NCI-H748 (cell line): ENCODE results near the gene PEAK3.
A peak's percentile ranks its signal among the peaks of the same experiment; 100 is the strongest.

Source experiments
- DNase-seq: peaks from one replicate; lab custom pipeline; 2025; ENCODE audit not compliant: unreplicated experiment; lab: John Stamatoyannopoulos, UW

Gene PEAK3, protein sequence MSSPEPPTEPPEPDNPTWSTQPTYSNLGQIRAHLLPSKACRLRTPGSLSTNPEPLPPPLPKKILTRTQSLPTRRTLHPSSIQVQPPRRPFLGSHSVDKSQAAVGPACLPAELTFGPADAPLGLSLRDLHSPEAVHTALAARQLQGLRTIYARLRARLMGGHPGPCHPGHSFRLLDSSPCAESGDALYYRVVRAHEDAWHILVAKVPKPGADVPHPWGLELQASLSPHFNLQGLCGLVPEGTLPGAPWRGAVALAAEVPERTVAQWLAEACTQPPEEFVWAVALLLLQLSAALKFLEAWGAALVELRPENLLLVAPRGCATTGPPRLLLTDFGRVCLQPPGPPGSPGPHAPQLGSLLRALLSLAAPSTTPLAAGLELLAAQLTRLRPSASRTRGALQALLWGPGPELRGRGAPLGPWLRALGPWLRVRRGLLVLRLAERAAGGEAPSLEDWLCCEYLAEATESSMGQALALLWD

DNA sequence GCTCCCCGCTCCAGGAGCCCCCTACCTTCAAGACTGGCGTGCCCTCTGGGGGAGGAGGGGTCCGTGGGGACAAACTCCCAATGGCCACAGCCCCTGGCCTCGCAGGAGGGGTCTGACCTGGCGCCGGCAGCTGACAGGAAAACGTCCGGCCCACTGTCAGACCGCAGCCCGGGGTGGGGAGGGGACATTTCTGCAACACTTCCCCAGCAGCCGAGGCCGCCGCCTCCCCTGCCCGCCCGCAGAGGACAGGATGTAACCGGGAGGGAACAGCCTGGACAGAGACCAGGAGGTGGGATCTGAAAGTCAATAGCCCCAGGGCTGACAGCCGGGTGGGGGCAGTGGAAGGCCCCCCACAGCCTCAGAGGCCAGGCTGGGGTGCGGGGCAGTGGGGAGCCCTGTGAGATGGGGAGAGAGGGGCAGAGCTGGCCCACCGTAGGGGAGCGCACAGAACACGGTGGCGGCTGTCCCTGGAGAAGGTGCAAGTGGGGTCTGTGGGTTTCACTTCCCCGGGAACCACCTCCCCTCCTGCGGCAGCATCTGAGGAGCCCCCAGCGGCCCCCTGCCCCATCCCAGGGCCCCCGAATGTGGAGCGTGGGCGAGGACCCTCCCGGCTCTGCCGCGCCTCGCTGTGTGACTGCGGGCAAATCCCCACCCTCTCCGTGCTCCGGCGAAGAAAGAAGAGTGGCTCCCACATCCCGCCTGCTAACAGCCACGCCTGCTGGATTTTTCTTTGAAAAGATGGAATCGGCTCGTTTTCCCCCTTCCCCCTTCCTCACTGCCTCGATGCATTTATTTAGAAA, at the start of gene PEAK3:
PEAK3 (minus strand) TSS at position 114 of the 800 bp plus-strand sequence. CDS start 1,244 bp downstream, outside the sequence.
- DNase-seq, result no peak

DNA sequence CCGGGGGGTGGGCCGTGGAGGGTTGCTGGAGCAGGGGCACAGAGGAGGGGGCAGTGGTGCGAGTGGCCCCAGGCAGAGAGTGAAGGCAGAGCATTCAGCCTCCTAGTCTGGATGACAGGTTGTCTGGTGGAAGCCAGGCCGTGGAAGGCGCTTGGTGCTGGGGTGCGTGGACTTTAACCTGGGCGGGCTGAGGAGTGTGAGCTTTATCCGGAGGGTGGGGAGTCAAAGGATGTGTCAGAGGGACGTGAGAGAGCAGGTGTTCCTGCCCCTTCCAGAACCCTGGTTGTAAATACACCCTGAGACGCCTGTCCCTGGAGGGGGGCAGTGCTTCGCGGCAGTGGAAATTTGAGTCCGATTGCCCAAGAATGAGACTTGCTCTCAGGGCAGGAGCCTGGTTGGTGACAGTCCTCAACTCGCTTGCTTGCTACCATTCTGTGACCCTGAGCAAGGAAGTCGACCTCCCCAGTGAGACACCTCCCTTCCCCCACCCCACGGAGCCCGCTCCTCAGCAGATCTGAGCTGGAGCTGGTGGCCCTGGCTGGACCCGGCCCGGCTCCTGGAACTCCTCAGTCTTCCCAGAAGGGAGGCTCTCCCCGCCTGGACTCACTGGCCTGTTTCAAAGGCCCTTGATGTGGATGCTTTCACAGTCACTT, 48.8 kb upstream of the PEAK3 start:
- DNase-seq, result peak; percentile 38

DNA sequence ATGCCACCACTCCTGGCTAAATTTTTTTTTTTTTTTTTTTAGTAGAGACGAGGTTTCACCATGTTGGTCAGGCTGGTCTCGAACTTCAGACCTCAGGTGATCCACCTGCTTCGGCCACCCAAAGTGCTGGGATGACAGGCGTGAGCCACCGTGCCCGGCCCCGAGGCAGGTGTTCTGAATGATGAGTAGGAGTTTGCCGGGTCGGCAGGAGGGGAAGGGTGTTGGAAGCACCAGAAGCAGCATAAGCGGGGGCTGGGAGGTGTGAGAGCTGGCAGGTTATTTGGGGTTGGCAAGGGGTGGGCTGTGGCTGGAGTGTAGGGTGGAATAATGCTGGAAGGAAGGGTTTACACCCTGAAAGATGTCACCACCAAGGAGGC, 48.3 kb upstream of the PEAK3 start:
- DNase-seq, result no peak

DNA sequence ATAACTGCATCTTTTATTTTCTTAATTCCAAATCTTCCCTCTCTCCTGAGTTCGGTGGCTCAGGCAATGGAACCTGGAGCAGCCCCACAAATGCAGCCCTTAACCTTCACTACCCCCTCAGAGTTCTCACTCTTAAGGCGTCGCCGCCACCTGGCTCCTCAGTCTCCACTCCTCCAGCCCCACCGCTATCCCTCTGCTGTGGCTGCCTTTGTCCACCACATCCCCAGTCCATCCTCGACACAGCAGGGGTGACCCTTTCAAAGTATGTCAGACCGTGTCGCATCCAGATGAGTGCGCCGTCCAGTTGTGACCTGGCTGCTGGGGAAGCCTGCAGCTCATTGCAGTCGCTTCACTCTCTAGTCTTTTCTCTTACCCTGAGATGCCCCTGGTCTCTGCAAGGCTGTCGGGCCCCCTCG, 47.5 kb upstream of the PEAK3 start:
- DNase-seq, result peak; percentile 50

DNA sequence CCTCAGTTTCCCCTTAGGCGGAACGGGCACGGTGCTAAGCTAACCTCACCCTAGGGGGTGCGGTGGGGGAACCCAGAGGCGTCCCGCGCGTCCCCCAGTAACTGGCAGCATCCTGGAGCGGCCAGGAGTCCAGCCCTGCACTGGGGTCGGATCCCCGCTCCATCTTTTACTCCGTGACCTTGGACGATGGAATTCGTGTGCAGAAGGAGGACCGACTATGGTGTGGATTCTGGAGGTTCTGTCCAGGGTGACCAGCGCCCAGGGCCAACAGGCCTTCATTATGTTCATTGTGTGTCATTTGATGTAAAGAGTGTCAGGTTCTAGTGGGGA, 47.1 kb upstream of the PEAK3 start:
- DNase-seq, result no peak

DNA sequence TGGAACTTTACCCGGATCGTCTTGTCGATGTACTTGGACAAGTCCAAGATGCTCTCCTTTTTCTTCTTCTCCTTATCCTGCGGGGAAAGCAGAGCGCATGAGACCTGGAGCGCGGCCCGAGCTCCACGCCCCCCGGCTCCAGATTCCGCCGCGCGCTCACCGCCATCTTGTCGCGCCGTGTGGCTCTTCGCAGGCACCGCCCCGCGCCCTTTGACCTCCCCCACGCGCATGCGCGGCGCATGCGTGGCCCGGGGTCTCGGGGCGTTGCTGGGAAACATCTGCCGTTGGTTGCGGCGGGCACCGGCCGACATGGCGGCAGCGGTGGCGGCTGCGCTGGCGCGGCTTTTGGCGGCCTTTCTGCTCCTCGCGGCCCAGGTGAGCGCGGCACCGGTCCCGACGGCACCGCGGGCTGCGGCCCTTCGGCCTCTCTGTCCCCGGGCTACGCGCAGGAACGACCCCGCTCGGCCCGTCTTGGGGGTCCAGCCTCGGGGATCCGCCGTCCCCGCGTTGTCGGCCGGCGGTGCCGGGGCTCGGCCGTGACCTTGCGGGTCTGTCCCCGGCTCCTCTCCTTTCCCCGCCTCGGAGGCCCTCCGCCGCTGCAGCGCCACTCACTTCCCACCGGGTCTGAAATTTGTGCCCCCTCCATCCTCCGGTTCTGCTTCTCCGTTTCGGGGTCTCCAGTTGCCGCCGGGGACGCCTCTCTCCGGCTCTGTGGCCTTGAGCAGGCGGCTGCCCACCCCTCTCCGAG, 46.6 kb upstream of the PEAK3 start, which contains the start of the genes LSM7 and SPPL2B:
LSM7 (minus strand) TSS at position 186 of the 748 bp plus-strand sequence; CDS start at position 166, 20 bp downstream.
SPPL2B (plus strand) TSS at position 284 of the 748 bp plus-strand sequence; CDS start at position 310, 26 bp downstream.
- peak; percentile 86 for DNase-seq

DNA sequence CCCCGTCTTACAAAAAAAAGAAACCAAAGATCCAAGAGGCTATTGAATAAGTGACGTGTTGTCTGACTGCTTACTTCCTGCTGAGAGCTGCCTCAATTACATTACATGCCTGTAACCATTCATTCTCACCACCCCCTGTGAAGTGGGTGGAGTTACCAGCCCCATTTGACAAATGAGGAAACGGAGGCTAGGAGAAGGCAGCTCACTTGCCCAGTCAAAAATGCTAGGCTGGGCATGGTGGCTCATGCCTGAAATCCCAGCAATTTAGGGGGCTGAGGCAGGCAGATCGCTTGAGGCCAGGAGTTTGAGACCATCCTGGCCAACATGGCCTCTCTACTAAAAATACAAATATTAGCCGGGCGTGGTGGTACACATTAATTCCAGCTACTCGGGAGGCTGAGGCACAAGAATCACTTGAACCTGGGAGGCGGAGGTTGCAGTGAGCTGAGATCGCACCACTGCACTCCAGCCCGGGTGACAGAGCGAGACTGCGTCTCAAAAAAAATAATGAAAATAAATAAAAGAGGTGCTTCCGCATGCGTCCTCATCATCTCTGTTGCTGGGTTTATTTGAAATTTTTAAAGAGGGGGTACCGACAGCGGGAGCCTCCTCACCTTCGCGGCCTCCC, 45.9 kb upstream of the PEAK3 start:
- peak; percentile 61 for DNase-seq

DNA sequence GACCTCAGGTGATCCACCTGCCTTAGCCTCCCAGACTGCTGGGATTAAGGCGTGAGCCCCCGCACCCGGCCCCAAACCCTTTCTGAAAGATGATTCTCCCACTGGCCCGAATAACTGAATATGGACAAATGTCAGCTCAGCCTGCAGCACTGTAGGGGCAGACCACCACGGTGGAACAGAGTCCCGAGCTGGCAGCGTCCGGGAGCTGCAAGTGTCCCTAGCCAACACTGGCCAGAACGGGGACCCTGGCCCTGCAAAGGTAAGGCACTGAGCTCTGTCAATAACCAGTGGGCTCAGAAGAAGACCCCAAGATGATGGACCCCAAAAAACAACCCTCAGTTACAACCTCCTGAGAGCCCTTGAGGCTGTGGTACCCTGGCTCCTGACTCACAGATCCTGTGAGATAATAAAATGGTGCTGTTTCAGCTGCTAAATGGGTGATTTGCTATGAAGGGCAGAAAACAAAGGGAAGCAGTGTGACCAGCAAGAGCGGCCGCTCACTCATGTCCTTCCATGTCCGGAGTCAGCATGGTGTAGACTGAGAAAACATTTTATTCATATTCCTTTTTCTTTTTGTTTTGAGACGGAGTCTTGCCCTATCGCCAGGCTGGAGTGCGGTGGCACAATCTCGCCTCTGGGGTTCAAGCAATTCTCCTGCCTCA, 44.9 kb upstream of the PEAK3 start:
- DNase-seq, result no peak

DNA sequence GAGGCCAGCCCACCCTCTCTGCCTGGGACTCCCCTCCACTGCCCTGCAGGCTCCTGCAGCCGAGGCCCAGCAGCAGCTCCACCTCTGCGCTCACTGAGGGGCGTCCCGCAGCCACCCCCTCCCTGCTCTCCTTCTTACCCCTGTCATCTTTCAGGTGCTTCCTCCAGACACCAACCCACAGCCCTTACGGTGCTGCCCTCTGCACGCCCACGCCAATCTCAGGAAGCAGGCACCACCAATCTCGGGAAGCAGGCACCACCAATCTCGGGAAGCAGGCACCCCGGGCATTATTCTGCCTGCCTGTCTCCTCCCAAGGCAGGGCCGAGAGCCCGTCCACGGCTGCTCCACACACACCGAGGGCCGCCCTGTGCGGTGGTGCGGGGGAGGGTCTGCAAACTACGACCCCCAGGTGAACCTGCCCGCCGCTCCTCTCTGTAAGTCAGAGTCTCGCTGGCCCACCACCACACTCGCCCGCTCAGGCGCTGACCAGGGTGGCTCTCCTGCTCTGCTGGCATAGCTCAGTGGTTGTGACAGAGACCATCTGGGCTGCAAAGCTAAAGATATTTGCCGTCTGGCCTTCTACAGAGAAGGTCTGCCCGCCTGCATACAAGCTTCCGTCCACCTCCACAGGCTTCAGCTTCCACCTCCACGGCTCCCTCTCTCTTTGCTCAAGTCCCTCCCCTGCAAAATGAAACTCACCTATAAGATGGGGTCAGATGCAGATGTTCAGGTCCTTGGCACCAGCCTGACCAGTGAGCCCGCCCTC, 43.5 kb upstream of the PEAK3 start:
- no peak for DNase-seq

DNA sequence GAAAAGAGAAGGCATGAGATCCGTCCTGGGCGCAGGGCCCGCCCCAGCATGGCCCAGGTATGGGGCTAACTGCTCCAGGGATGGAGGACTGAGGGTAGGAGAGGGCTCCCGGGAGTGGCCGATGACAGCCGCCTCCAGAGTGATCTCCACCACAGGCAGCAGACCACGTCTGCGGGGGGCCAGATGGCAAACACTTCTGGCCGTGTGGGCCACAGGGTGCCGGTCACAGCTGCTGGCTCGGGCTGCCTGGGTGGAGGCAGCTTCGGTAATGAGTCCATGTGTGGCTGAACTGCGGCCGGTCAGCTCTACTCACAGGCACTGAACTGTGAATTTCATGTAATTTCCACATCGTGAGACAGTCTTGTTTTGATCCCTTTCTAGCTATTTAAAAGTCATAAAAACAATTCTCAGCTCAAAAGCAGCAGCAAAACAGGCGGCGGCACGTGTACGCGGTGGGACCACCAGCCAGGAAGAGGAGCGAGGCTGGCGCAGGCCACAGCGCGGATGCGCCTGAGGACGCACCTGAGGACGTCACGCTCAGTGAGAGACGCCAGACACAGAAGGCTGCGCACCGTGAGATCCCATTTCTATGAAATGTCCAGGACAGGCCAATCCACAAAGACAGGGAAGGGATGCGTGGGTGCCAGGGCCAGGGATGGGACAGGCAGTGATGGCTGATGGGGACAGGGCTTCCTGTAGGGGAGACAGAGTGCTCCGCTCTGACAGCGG, 42.4 kb upstream of the PEAK3 start:
- no peak for DNase-seq

DNA sequence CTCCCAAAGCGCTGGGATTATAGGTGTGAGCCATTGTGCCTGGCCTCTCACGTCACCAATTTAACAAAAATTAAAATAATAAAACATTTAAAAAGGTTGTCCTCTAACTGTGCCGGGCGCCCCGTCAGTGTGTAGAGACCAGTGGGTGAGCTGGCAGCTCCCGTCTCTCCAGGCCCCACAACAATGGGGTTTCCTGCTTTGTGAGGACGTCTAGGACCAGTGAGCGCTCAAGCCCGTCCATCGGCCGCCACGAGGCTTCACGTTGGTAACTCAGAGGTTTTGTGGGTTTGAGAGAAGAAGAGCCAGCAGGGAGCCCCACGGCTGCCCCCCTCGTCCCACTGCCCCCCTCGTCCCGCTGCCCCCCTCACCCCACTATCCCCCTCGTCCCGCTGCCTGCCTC, 41.7 kb upstream of the PEAK3 start:
- DNase-seq, result no peak

DNA sequence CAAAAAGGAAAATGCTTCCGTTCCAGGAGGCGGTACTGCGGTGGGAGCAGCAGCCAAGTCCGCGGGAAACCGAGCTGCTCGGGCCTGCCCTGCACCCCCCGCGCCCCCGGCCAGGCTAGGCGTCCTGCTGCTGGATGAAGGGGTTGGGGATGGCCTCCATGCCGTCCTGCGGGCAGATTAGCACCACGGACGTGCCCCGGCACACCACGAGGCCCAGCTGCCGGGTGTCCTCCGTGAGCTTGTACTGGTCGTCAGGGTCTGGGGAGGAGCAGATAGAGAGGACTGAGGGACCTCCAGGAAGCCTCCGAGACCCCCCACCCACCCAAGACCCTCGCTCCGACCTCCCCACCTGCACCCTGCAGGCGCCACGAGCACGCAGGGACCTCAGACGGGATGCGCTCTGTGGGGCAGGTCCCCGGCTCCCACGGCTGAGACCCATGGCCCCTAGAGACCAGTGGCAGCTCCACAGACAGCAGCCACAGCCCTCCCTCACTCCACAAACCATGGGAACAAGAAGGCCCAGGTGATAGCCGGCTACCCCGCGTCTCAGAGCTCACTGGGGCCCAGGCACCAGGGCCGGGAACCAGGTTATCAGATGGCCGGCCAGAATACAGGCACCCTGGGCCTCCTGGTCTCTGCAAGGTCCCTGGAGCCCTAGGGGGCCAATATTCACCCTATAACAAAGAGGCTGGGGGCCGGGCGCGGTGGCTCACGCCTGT, 39.7 kb upstream of the PEAK3 start:
- no peak for DNase-seq

DNA sequence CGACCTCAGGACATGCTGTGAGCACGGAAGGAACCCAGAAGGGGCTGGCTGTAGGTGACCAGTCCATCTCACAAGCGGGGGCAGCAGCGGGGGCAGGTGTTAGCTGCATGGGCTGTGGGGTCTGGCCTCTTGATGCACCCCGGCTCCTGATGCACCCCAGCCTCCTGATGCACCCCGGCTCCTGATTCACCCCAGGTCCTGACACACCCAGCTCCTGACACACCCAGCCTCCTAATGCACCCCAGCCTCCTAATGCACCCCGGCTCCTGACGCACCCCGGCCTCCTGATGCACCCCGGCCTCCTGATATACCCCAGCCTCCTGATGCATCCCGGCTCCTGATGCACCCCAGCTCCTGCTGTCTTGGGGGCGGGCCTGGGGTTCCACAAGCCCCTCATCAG, 39.0 kb upstream of the PEAK3 start:
- no peak for DNase-seq

DNA sequence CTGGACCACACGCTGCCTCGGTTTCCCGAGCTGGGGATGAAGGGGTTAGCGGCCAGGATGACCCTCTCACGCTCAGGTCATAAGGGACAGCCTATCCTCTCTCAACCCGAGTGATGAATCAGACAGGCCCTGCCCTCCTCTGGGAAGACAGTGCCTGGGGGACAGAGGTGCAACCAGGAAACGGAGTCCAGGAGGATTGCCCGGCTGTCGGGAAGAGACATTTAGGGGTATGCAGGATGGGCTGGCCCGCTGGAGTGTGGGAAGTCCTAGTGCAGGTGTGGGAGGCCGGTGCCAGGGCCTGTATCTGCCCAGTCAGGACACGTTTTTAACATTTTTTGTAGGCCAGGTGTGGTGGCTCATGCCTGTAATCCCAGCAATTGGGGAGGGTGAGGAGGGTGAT, 38.1 kb upstream of the PEAK3 start:
- DNase-seq, result no peak

DNA sequence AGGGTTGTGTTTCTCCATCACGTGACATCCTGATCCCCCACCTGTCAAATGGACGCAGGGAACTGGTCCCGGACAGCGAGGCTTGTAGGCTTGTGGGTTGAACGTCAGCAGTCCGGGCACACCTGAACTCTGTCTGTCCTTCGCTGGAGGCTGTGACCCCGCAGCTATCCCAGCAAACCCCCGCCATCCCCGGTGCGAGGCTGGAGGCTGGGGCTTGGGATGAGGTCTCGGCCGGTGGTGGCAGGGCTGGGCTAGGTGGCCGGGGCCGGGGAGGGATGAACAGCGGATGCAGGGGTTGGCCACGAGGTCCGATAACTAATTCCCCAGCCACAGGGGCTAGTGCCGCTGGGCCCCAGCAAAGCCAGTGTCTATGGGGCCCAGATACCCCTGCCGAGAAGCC, 37.6 kb upstream of the PEAK3 start:
- no peak for DNase-seq

DNA sequence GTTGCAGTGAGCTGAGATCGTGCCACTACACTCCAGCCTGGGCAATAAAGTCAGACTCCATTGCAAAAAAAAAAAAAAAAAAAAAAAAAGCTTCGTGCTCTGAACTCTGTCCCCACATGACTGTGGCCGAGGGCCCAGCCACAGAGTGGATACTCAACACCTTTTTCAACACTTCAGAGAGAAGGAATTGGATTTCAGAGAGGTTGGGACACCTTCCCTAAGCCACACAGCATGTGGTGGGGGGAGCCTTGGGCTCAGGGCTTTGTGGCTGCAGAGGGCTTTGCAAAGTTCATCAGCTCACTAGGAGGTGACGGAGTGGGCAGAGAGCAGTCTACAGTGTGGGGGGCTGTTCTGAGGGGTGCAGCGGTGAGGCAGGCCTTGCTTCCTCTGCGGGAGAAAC, 36.9 kb upstream of the PEAK3 start:
- DNase-seq, result no peak

DNA sequence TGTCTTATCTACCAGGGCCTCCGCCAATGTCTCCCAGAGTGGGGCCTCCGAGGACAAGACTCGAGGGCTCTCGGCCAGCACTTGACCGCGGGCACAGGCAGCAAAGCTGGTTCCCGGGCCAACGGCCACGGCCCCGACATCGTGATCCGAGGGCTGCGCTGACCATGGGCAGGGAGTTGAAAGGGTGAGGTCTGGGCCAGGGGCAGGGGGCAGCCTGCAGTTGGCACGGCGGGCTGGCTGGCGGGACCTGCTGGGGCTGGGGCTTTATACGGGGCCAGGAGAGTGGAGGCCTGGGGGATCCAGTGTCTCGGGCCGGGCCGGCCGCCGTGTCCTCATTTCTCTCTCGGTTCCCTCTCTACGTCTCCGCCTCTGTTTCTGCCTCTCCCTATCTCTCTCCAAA, 35.8 kb upstream of the PEAK3 start:
- DNase-seq, result no peak

DNA sequence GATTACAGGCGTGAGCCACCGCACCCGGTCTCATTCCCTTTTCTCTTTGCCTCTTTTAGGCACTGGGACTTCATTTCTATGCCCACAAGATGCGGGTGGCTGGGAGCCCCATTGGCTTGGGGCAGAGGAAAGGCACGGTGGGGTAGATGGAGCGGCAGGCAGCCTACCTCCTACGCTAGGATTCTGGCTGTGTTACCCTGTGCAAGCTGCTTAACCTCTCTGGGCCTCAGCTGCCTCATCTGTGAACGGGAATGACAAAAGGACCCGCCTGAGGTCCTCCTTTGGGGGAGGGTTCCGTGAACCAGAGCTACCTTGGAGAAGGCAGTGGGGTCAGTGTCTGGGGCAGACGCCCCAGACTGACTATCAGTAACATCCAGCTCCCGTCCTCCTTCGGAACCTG, 35.3 kb upstream of the PEAK3 start:
- no peak for DNase-seq
